Pancreas (tissue), 10 donors: ENCODE data around the gene MTR. TPM values are rescaled to one million over a fixed set of nuclear protein-coding genes. Genes with fewer than 3 reads are reported as not detected.
A peak's percentile ranks its signal among the peaks of the same experiment; 100 is the strongest.

Experiments used
- ATAC-seq, 4 donors: fragments of 200-7000 bp; cut with Tn5 transposase; one replicate each; pipeline versions ENCODE4 v1.8.0 to v1.9.1; 2020; ENCODE audit warnings: mild to moderate bottlenecking in 4 of 4, moderate library complexity in 4 of 4
- DNase-seq, 6 donors: peaks; one replicate each; pipeline ENCODE4 v3.0.0-alpha.2; 2020
- FAIRE-seq: peaks from 2 replicates; lab custom pipeline; 2012; peaks lifted over from hg19 to GRCh38; lab: Jason Lieb, UNC
- H3K27ac ChIP-seq, 4 donors: fragments of 200-600 bp; sonication (generic); 1 replicate in 3 of 4; 2 replicates in 1 of 4; pipeline versions ENCODE4 v1.5.0 to v1.8.0; 2020
- H3K27me3 ChIP-seq, 4 donors: fragments of 200-600 bp; one replicate each; pipeline ENCODE4 v1.8.0; 2021
- H3K36me3 ChIP-seq, 3 donors: fragments of 200-600 bp; sonication (generic) in 1 of 3; one replicate each; pipeline versions ENCODE4 v1.5.0 to v1.8.0; 2020 to 2021
- H3K4me1 ChIP-seq, 3 donors: fragments of 200-600 bp; one replicate each; pipeline ENCODE4 v1.8.0; 2021
- H3K4me3 ChIP-seq, 4 donors: fragments of 200-600 bp; sonication (generic) in 2 of 4; one replicate each; pipeline versions ENCODE4 v1.5.0 to v1.8.0; 2020 to 2021
- H3K9me3 ChIP-seq, 4 donors: fragments of 200-600 bp; one replicate each; pipeline ENCODE4 v1.8.0; 2021
- CTCF ChIP-seq, 4 donors: fragments of 200-600 bp; sonication (generic) in 3 of 4; IDR thresholded peaks; one replicate each; pipeline versions ENCODE4 v1.5.0 to v1.8.0; 2021; ENCODE audit warnings: antibody characterized with exemption in 4 of 4
- WGBS, 2 donors: extraction: QIAGEN DNeasy Blood & Tissue Kit; methylation state at CpG; one replicate each; pipeline ENCODE4 v1.1.7; 2013; 5-methylcytosine and 5-hydroxymethylcytosine counted together
- intact Hi-C, 3 donors: fragments of 100-400 bp; cut with DNase I; formaldehyde crosslinking; loops; one replicate each; pipeline versions ENCODE4 v1.11.1 to v1.14.2; 2022
- polyA plus RNA-seq, 2 donors: library from polyadenylated mRNA; stranded (reverse); fragments of 200-250 nt; gene quantifications; one replicate each; pipeline ENCODE4 v1.2.3, GENCODE V29; 2013
- total RNA-seq, 6 donors: library from RNA; stranded (reverse); fragmentation: NEBNext Ultra II Directional in 4 of 6; extraction: Animal tissue kit (Norgen Biotek cat#: 25700) in 4 of 6; gene quantifications; one replicate each; pipeline versions ENCODE4 v1.2.1 to v1.2.4, GENCODE V29; 2021 to 2023
- donor health status: healthy with polysubstance abuse.
- donor health status: DM: no; HTN: no; CAD: no; lungs with moderate emphysema.
- donor health status: DM: no; HTN: no; CAD: no.
- donor health status: control.
- donor health status: control.
- donor health status: Bipolar disorder and iron deficiency.
- donor health status: DM: yes; HTN: yes; CAD: no.
- donor health status: DM: no; HTN: no; CAD: no.
- donor health status: DM: no; HTN: no; CAD: no.
- donor health status: DM: yes; HTN: yes; CAD: no.

The MTR gene
- total and polyA plus RNA-seq, 8 donors: 8.1 to 29.1 (median 24.3) TPM

DNA sequence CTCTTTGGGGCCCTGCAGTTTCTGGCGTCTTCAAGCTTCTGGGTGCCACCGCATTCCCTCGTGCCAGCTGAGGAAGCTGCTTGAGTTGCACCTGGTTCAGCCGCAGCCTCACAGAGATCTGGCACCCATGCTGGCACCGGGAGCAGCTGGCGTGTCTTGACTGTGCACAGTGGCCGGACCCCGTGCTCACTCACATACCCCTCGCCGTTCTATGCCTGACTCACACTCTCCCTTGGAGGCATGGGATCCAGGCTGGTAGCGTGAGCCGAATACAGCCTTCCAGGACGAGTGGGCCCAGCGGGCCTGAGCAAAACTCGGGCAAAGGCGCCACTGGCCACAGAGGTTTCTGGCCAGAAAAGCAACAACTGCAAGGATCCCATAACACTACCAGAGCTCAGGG is 8.6 kb upstream of the MTR start:
- Histone ChIP-seq H3K4me3 (no peak overlapping the region), H3K4me1 (peaks cover 0 to 5% (median 0%) of the 10 kb centered on the region in 3 donors), H3K9me3 (no peaks in the 10 kb centered on the region), H3K27me3 (no peaks in the 10 kb centered on the region), H3K27ac (no peak overlapping the region), H3K36me3 (no peaks in the 10 kb centered on the region)
- DNase-seq (no peak), FAIRE-seq (no peak), ATAC-seq (no peak)
- no peak for TF ChIP-seq CTCF (IDR thresholded peaks at IDR 0.05)
- intact Hi-C loops: no loop called here
- 95 to 97% methylated on average over 16 of the region's 16 CpGs for WGBS, 2 donors

- no peaks in the 10 kb centered on the region for H3K9me3 ChIP-seq
- no peak for TF ChIP-seq CTCF (IDR thresholded peaks at IDR 0.05)
- peaks cover 5 to 15% (median 10%) of the 10 kb centered on the region in 3 donors for H3K4me1 ChIP-seq
- no peaks in the 10 kb centered on the region for H3K27me3 ChIP-seq
- intact Hi-C loops: no loop called here
- 2% methylated on average over 11 of the region's 11 CpGs for WGBS, 2 donors
- no peak for FAIRE-seq
- no peaks in the 10 kb centered on the region for H3K36me3 ChIP-seq
- ATAC-seq: no peak
- peak overlapping the region in 3 of 4 donors; percentile 28 to 95 (median 94) for H3K27ac ChIP-seq
- no peak for DNase-seq
- H3K4me3 ChIP-seq: peak overlapping the region in 2 of 4 donors; percentile 87 to 93
Measured at GRCh38 chr1:236794585-236795034, 482 bp upstream of the MTR start.

DNA sequence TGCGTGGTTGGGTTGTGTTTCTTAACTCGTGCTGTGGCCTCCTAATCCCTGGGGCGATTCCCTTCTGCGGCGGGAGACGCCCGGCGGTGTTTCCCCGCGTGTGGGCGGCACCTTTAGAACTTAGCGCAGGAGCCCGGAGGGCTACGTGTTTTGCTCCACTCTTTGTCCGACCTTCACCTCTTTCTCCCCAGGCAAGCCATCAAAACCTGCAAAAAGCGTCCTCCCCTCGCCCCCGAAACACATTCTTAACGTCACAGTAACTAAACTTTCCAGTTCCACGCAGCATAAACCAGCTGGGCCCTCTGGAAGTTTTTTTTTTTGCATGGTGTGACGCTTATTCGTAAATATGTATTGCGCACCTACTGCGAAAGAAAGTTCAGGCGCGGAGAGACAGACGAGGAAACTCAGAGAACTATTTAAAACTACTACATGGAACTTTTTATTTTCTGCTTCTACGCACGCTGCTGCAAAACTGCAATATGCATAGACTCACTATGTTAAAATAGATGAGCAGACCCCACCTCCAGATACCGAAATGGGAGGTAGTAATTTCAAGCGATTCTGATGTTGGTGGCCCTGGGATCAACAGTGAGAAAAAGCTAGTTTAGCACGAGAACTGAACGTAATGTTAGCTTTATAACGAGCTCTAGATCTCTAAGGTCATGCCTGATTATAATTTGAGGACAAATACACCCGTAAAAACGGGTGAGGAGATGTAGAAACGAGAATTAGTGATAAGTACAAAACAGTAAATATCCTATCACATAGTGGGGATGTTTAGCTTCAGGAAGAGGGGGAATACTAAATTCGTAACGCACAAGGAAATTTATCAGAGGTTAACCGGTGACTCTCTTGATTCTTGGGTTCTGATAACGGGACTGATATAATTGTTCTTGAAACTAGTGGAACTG is 920 bp downstream of the MTR start:
- no peaks in the 10 kb centered on the region for H3K36me3 ChIP-seq
- intact Hi-C loops: no loop called here
- peak overlapping the region; percentile 87 to 99 (median 92) for H3K4me3 ChIP-seq
- no peak for TF ChIP-seq CTCF (IDR thresholded peaks at IDR 0.05)
- no peaks in the 10 kb centered on the region for H3K27me3 ChIP-seq
- ATAC-seq (peak; percentile 45 to 68 (median 58)), DNase-seq (peak in 2 of 6 donors; percentile 20 to 62), FAIRE-seq (no peak)
- peaks cover 17 to 20% (median 17%) of the 10 kb centered on the region in 3 donors for H3K4me1 ChIP-seq
- no peaks in the 10 kb centered on the region for H3K9me3 ChIP-seq
- WGBS, 2 donors: 0 to 1% methylated on average over 41 of the region's 41 CpGs
- H3K27ac ChIP-seq: peak overlapping the region; percentile 94 to 95 (median 94)

DNA sequence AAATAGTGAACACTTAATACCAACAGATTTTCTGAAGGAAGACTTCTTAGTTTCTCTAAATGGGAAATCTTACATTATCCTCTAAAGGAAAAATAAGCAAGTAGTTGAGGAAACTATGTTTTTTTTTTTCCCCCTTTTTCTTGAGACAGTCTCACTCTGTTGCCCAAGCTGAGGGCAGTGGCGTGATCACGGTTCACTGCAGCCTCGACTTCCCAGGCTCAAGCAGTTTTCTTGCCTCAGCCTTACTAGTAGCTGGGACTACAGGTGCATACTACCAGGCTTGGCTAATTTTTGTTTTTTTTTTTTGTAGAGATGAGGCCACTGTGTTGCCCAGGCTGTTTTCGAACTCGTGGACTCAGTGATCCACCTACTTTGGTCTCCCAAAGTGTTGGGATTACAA is 3.9 kb downstream of the MTR start:
- Histone ChIP-seq H3K4me1 (peaks cover 22 to 29% (median 26%) of the 10 kb centered on the region in 3 donors), H3K4me3 (no peak overlapping the region), H3K9me3 (no peaks in the 10 kb centered on the region), H3K27ac (no peak overlapping the region), H3K36me3 (peaks cover 0 to 4% (median 0%) of the 10 kb centered on the region in 3 donors), H3K27me3 (no peaks in the 10 kb centered on the region)
- no peak for ATAC-seq
- intact Hi-C loops: no loop called here
- DNase-seq: no peak
- FAIRE-seq: no peak
- 93% methylated on average over 5 of the region's 5 CpGs for WGBS, 2 donors
- TF ChIP-seq CTCF (IDR thresholded peaks at IDR 0.05): no peak
